ENCODE measurements around the gene GSTM3.

GRCh38 chr1:109756848-109757521 lies 16.1 kb upstream of the GSTM3 start:
- TF ChIP-seq CTCF (IDR thresholded peaks at IDR 0.05), result no peak
- no peak for TF ChIP-seq POLR2A (IDR thresholded peaks at IDR 0.05)
